Muscle layer of colon (tissue), 2 donors: Measurements from ENCODE around the gene LRP10.
"Not testable (repeated sequence)": the region's sequence is repeated elsewhere in the genome, so short reads cannot be mapped to it uniquely, and the experiment has no call there.

Source experiments
- H3K27ac ChIP-seq: one replicate; pipeline ENCODE4 v1.7.0; 2013; ENCODE audit warnings: low read depth, mild to moderate bottlenecking, low read length, moderate library complexity
- H3K27me3 ChIP-seq, 2 donors: one replicate each; pipeline ENCODE4 v1.7.0; 2013; ENCODE audit warnings: low read length in 2 of 2, mild to moderate bottlenecking in 2 of 2; ENCODE audit not compliant: insufficient read depth in 2 of 2, control insufficient read depth in 1 of 2
- H3K36me3 ChIP-seq: one replicate; pipeline ENCODE4 v1.7.0; 2013; ENCODE audit warnings: mild to moderate bottlenecking, low read length; ENCODE audit not compliant: insufficient read depth
- H3K4me1 ChIP-seq: one replicate; pipeline ENCODE4 v1.7.0; 2013; ENCODE audit warnings: mild to moderate bottlenecking, low read length; ENCODE audit not compliant: insufficient read depth
- H3K4me3 ChIP-seq, 2 donors: one replicate each; pipeline ENCODE4 v1.7.0; 2013; ENCODE audit warnings: low read length in 2 of 2, low read depth in 1 of 2, mild to moderate bottlenecking in 1 of 2, moderate library complexity in 1 of 2
- H3K9ac ChIP-seq: one replicate; pipeline ENCODE4 v1.7.0; 2013; ENCODE audit warnings: low read length
- H3K9me3 ChIP-seq: one replicate; pipeline ENCODE4 v1.7.0; 2013; ENCODE audit warnings: mild to moderate bottlenecking, low read length
- donor health status: abdominal sarcoma.
- donor health status: Adenocarcinoma of cecum.

Gene LRP10

DNA sequence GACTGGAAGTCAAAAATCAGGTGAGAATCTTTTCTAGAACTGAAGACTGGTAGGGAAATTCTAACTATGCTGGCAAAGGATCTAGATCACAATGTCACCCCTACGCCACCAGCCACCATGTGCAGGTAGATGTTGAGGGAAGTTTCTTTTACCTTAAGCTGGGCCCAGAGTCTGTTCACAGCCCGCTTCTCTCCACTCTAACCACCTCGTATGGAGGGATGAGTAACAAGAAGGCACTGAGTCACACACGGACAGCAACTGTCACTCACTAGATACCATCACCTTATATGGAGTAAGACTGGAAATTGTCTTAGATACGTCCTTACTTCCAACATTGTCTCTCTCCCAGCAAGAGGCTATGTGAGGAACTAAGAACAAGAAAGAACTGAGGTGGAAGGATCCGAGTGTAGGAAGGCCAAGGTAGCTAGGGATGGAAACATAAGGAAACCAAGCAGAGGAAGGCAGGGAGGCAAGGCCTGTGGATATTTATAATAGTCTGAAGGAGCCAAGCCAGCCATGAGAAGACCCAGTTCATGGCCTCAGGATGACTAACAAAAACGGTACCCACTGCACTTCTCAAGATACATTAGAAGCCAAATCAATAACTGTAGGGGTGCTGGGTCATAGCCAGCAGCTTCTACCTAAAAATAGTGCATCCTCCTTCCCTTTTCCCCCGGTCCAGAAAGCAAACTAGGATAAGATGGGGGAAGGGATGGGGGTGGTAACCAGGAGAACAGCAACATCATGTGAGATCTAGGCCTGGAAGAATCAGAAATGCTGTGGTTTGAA is 27.0 kb downstream of the LRP10 start:
- no peak overlapping the region for H3K4me3 ChIP-seq
- H3K4me1 ChIP-seq, result peaks cover 22% of the 10 kb centered on the region
- H3K9ac ChIP-seq, result no peak overlapping the region
- H3K27me3 ChIP-seq, result no peaks in the 10 kb centered on the region
- peaks cover 27% of the 10 kb centered on the region for H3K36me3 ChIP-seq
- H3K9me3 ChIP-seq, result no peaks in the 10 kb centered on the region
- no peak overlapping the region for H3K27ac ChIP-seq

GRCh38 chr14:22900081-22900799 is 28.7 kb downstream of the LRP10 start:
- Histone ChIP-seq H3K9me3 (no peaks in the 10 kb centered on the region), H3K36me3 (peaks cover 45% of the 10 kb centered on the region), H3K27me3 (no peaks in the 10 kb centered on the region), H3K9ac (no peak overlapping the region), H3K4me1 (peaks cover 22% of the 10 kb centered on the region), H3K27ac (peak overlapping the region; percentile 39), H3K4me3 (no peak overlapping the region)

GRCh38 chr14:22901799-22902198 is 30.3 kb downstream of the LRP10 start:
- Histone ChIP-seq H3K9me3 (no peaks in the 10 kb centered on the region), H3K9ac (no peak overlapping the region), H3K36me3 (peaks cover 60% of the 10 kb centered on the region), H3K4me1 (peaks cover 22% of the 10 kb centered on the region), H3K4me3 (no peak overlapping the region), H3K27ac (no peak overlapping the region), H3K27me3 (no peaks in the 10 kb centered on the region)

- H3K9me3 ChIP-seq, result no peaks in the 10 kb centered on the region
- no peaks in the 10 kb centered on the region for H3K27me3 ChIP-seq
- no peak overlapping the region for H3K27ac ChIP-seq
- H3K4me1 ChIP-seq, result peaks cover 13% of the 10 kb centered on the region
- H3K9ac ChIP-seq, result no peak overlapping the region
- H3K4me3 ChIP-seq, result no peak overlapping the region
- H3K36me3 ChIP-seq, result peaks cover 74% of the 10 kb centered on the region
Observed at GRCh38 chr14:22903742-22904087, 32.2 kb downstream of the LRP10 start.

DNA sequence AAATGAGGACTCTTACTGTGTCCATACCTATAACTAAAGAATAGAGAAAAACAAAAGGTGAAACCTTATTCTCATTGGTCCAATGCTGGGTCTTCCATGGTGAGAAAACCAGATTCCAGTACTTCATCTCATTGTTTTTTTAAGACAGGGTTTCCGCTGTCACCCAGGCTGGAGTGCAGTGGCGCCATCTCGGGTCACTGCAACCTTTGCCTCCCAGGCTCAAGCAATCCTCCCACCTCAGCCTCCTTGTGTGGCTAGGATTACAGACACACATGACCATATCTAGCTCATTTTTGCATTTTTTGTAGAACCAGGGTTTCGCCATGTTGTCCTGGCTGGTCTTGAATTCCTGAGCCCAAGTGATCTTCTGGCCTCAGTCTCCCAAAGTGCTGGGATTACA is 34.1 kb downstream of the LRP10 start:
- Histone ChIP-seq H3K9ac (no peak overlapping the region), H3K36me3 (peaks cover 84% of the 10 kb centered on the region), H3K4me3 (no peak overlapping the region), H3K9me3 (no peaks in the 10 kb centered on the region), H3K27me3 (no peaks in the 10 kb centered on the region), H3K4me1 (no peaks in the 10 kb centered on the region), H3K27ac (no peak overlapping the region)

GRCh38 chr14:22906073-22906472 is 34.5 kb downstream of the LRP10 start:
- no peaks in the 10 kb centered on the region for H3K9me3 ChIP-seq

GRCh38 chr14:22907429-22907828 is 35.9 kb downstream of the LRP10 start:
- H3K36me3 ChIP-seq, result peaks cover 72% of the 10 kb centered on the region

More at GRCh38 chr14:22906073-22906472, 34.5 kb downstream of the LRP10 start:
- no peak overlapping the region for H3K9ac ChIP-seq
- H3K36me3 ChIP-seq, result peaks cover 81% of the 10 kb centered on the region
- H3K27ac ChIP-seq, result no peak overlapping the region
- no peak overlapping the region for H3K4me3 ChIP-seq
- H3K27me3 ChIP-seq, result no peaks in the 10 kb centered on the region
- H3K4me1 ChIP-seq, result no peaks in the 10 kb centered on the region

DNA sequence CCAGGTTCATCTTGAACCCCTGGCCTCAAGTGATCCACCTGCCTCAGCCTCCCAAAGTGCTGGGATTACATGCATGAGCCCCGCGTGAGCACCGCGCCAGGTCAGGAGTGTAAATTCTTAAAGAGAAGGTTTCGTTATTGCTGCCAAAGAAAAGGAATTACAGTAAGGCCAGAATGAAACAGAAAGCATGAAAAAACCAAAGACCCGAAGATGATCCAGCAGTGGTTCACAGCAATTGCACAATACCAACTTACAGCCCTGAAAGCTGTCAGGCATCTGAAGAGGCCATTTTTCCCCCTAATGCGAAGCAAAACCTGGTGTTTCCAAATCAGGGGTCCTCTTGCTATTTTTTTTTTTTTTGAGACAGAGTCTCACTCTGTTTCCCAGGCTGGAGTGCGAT is 37.1 kb downstream of the LRP10 start:
- Histone ChIP-seq H3K4me1 (no peaks in the 10 kb centered on the region), H3K36me3 (peaks cover 62% of the 10 kb centered on the region), H3K9ac (no peak overlapping the region), H3K9me3 (no peaks in the 10 kb centered on the region), H3K27ac (no peak overlapping the region), H3K4me3 (no peak overlapping the region), H3K27me3 (no peaks in the 10 kb centered on the region)

More at GRCh38 chr14:22907429-22907828, 35.9 kb downstream of the LRP10 start:
- no peaks in the 10 kb centered on the region for H3K27me3 ChIP-seq
- no peak overlapping the region for H3K9ac ChIP-seq
- no peak overlapping the region for H3K4me3 ChIP-seq
- H3K9me3 ChIP-seq, result no peaks in the 10 kb centered on the region
- H3K4me1 ChIP-seq, result no peaks in the 10 kb centered on the region
- no peak overlapping the region for H3K27ac ChIP-seq

GRCh38 chr14:22910916-22911315 is 39.4 kb downstream of the LRP10 start:
- H3K9me3 ChIP-seq, result no peaks in the 10 kb centered on the region
- no peak overlapping the region for H3K9ac ChIP-seq
- H3K36me3 ChIP-seq, result peaks cover 38% of the 10 kb centered on the region
- no peak overlapping the region for H3K4me3 ChIP-seq
- H3K27me3 ChIP-seq, result no peaks in the 10 kb centered on the region
- H3K4me1 ChIP-seq, result no peaks in the 10 kb centered on the region
- no peak overlapping the region for H3K27ac ChIP-seq

DNA sequence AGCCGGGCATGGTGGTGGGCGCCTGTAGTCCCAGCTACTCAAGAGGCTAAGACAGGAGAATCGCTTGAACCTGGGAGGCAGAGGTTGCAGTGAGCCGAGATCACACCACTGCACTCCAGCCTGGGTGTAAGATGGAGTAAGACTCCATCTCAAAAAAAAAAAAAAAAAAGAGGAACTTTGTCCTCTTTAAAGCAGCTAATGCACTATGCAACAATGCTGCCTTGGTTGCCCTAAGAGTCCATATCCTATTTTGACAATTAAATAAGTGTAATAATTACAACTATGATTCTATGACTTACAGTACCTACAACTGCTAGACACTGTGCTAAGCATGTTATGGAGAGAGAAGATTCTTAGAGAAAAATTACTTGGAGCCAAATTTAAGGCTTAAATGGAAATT is 43.3 kb downstream of the LRP10 start:
- H3K9ac ChIP-seq, H3K4me3 ChIP-seq, H3K27me3 ChIP-seq, H3K36me3 ChIP-seq, H3K27ac ChIP-seq, H3K9me3 ChIP-seq: not testable (repeated sequence)
- peaks cover 18% of the 10 kb centered on the region for H3K4me1 ChIP-seq

GRCh38 chr14:22915886-22916521 is 44.5 kb downstream of the LRP10 start:
- Histone ChIP-seq H3K27me3 (no peaks in the 10 kb centered on the region), H3K27ac (no peak overlapping the region), H3K36me3 (peaks cover 19% of the 10 kb centered on the region), H3K9ac (no peak overlapping the region), H3K9me3 (no peaks in the 10 kb centered on the region), H3K4me1 (peaks cover 19% of the 10 kb centered on the region), H3K4me3 (no peak overlapping the region)
